HuH-7 (cell line): ENCODE results near the gene EIF3A.

Experiments used
- DNase-seq: peaks from one replicate; pipeline ENCODE4 v3.0.0; 2011; ENCODE audit warnings: low spot score

The EIF3A gene

DNA sequence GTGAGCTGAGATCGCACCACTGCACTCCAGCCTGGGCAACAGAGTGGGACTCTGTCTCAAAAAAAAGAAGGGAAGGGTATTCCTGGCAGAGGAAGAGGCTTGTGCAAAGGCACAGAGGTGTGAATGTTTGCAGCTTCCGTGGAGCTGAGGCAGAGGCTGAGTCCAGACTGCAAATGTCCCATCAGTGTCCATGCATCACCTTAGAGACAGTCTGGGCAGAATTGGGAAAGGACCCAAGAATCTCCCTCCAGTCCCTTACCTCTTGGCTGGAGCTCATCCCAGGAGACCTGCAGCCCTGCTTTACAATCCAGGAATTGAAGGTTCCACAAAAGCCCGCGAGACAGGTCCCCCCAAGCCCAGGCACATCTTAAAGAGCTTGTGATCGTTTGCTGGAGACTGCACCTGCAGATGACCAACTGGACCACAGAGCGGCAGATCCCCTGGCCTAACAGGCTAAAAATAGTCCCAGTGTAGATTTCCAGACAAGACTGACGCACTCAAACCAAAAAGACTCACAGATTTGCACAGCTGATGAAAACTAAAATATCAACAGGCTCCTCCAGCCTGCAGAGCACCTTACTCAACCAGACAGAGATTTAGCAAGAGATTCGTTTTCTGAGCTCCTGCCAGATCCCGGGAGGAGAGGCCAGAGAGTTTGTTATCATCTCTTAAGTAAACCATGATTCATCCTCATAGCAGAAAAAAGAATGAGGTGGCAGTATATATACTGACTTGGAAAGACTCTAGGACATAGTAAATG lies 74.0 kb downstream of the EIF3A start:
- no peak for DNase-seq

DNA sequence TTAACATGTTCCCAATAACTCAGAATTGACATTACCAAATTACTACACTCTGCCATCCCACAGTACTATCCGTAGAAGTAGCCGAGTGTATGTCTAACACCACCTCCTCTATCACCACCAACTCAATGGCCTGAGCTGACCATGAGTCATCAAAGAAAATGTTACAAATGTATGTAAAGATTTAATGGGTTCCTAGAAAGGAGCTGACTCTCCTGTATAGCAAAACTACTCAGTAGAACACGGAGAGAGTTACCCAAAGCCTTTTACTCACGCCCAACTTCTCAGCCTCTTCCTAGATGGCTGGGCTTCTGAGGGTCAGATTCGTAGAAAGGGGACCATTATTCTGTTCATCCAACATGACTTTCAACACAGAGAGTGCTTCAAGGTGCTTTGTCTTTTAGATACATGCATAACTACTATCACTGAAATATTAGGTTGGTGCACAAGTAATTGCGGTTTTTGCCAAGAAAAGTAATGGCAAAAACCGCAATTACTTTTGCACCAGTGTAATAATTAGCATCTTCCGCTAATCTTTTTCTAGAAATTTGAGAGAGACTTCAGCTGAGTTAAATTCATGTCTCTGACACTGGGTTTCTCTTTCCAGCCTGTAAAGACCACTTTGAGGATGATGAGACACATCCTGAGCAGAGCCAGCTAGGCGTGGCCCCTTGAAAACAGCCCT lies 75.1 kb downstream of the EIF3A start:
- DNase-seq = no peak

DNA sequence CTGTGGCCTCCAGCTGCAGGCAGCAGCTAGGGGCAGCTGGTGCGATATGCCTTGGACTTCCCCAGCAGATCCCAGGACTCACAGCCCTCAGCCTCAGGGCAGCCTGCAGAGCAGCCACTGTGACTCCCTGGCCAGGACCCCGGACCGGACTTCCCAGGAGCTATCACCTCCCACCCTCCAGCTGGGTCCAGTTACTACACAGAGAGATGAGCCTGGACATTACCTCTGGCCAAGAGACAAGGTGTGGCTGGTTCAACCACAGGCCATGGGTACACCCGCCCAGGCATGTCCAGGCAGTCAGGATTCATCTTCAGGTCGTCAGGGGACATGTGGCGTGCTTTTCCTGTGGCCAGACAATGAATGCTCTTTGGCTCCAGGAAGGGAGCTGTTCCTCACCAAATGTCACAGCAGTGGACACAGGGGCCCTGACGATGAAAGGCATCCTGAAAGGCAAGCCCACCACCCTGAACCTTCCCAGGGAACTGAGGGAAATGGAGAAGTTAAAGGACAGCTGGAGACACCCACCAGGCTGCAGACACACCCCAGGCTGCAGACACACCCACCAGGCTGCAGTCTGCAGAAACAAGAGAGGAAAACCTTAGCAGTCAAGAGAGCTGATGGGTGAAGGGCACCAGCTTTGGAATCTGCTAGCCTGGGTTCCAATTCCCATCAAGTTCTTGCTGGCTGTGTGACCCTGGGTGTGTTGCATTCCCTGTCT lies 76.9 kb downstream of the EIF3A start:
- DNase-seq = no peak

- DNase-seq = no peak
Measured at GRCh38 chr10:119001717-119002500, 78.7 kb downstream of the EIF3A start.

DNA sequence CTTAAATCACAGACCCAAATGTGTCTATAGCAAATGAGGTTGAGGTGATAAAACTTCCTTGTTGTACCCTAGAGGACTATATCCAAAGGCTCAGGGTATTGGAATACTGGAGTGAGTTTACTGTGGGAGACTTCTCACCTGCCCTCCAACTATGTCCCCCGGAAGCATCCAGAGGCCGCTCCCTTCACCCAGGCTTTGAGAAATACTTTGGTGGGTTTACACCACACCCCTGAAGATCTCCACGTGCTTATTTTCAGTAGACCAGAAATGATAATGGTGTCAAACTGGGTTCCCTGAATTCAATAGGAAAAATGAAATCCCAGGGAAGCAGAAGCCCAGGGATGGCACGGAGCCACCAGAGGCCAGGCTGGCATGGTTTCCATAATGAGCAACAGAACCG lies 82.4 kb downstream of the EIF3A start:
- no peak for DNase-seq

- no peak for DNase-seq
Measured at GRCh38 chr10:118997379-118997778, 83.2 kb downstream of the EIF3A start.

DNA sequence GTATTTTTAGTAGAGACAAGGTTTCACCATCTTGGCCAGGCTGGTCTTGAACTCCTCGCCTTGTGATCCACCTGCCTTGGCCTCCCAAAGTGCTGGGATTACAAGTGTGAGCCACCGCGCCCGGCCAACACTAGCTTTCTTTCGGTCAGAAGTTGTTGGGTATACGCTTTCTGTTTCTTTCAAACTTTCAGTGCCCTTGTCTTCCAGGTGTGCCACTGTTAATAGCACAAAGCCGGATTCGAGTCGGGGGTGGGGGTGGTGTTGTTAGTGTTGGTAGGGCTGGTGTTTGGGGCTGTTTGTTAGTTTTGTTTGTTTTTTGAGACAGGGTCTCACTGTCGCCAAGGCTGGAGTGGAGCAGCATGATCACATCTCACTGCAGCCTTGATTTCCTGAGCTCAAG lies 84.9 kb downstream of the EIF3A start:
- no peak for DNase-seq

DNA sequence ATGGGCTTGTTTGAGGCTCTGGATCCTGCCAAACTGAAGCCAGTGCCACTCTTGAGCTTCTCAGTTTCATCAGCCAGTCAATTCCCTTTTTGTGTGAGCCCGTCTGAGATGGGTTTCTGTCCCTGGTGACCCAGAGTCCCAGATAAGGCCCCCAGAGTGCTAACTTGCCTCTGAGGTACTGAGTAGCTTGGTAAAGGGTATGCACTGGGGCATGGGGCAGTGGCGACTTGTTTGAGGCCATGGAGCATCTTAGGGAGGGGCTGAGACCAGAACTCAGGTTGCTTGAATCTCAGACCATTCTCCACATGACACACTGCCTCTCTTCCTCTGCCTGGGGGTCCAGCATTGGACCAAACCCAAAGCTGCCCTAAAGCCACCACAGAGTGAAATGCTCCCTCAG lies 86.3 kb downstream of the EIF3A start:
- no peak for DNase-seq

GRCh38 chr10:118993214-118993613 lies 87.4 kb downstream of the EIF3A start:
- no peak for DNase-seq

DNA sequence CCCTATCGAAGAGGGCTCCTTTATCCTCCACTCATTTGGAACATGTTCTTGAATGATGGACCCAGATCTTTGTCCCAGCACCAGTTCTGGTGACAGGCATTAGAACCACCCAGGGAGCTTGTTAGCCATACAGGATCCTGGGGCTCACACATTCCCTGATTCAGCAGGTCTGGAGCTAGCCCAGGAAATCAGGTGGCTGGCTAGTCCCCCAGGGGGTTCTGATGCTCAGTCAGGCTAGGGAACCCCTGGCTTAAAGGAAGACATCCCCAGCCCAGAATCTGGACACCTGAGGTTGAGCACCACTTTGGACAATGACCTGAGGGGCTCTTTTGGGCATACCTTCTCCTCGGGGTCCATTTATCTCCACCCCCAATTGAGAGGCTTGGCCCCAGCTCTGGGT lies 88.1 kb downstream of the EIF3A start:
- DNase-seq = no peak

DNA sequence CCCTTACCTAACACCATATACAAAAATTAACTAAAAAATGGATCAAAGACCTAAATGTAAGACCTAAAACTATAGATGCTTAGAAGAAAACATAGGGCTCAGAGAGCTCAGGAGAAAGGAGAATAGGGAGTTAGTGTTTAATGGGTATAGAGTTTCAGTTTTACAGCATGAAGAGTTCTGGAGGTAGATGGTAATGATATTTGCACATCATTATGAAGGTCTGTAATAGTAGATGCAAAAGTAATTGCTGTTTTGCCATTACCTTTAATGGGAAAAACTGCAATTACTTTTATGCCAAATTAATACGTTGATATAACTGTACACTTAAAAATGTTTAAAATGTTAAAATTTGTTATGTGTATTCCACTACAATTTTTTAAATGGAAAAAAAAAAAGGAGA lies 90.3 kb downstream of the EIF3A start:
- no peak for DNase-seq

DNA sequence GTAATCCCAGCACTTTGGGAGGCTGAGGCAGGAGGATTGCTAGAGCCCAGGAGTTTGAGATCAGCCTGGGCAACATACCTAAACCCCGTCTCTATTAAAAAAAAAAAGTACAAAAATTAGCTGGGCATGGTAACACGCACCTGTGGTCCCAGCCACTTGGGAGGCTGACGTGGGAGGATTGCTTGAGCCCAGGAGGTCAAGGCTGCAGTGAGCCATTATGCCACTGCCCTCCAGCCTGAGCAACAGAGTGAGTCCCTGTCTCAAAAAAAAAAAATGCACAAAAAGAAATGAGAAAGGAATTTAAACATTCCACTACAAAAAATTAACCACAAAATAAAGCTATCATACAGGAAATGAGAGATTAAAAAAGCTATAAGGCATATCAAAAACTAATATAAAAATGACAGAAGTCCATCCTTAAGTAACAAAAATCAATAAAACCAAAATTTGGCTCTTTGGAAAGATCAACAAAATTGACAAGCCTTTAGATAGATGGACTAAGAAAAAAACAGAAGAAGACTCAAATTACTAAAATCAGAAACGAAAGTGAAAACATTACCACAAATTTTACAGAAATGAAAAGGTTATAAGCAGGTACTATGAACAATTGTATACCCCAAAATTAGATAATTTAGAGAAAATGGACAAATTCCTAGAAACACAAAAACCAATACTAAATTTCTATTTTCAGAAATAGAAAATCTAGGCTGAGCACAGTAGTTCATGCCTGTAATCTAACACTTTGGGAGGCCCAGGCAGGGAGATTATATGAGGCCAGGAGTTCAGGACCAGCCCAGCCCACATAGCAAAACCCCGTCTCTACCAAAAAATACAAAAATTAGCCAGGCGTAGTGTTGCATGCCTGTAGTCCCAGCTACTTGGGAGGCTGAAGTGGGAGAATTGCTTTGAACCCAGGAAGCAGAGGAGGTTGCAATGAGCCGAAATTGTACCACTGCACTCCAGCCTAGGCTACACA lies 93.5 kb downstream of the EIF3A start:
- DNase-seq = no peak

DNA sequence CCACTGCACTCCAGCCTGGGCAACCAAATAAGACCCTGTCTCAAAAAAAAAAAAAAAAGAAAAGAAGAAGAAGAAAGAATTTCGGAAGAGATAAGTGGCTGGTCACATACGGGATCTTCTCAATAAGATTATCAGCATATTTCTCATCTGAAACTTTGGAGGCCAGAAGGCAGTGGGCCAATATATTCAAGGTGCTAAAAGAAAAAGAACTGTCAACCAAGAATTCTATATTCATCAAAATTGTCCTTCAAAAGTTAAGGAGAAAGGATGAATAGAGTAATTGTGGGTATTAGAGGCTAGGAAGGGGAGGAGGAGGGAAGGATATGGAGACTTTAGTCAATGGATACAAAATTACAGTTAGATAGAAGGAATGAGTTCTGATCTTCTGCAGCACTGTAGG lies 95.0 kb downstream of the EIF3A start:
- DNase-seq = no peak
